ENCODE results near the gene MAGOHB. TPM values are rescaled to one million over a fixed set of nuclear protein-coding genes. Genes with fewer than 3 reads are reported as not detected.
"Not testable (repeated sequence)": the region's sequence is repeated elsewhere in the genome, so short reads cannot be mapped to it uniquely, and the experiment has no call there.

Gene MAGOHB
- total RNA-seq, 3 donors from 2014 or later, result 10.9 to 34.1 (median 17.4) TPM

GRCh38 chr12:10582704-10583103 is 30.7 kb downstream of the MAGOHB start:
- Histone ChIP-seq H3K4me1 (no peaks in the 10 kb centered on the region), H3K9me3 (no peaks in the 10 kb centered on the region), H3K27me3 (no peaks in the 10 kb centered on the region), H3K4me3 (no peak overlapping the region), H3K36me3 (no peaks in the 10 kb centered on the region), H3K27ac (no peak overlapping the region)
- TF ChIP-seq CTCF (IDR thresholded peaks at IDR 0.05) (no peak), POLR2A (IDR thresholded peaks at IDR 0.05) (no peak), POLR2AphosphoS5 (IDR thresholded peaks at IDR 0.05) (no peak)
- intact Hi-C loops (cut with DNase I; ENCODE audit: low total_unique reads), result no loop called here
- DNase-seq (ENCODE audit: low spot score in 2 of 2), result no peak

- intact Hi-C loops (cut with DNase I; ENCODE audit: low total_unique reads); H3K27me3 ChIP-seq; H3K4me3 ChIP-seq; H3K27ac ChIP-seq; H3K36me3 ChIP-seq; DNase-seq (ENCODE audit: low spot score in 2 of 2); H3K9me3 ChIP-seq; H3K4me1 ChIP-seq: not testable (repeated sequence)
Measured at GRCh38 chr12:10582133-10582532, 31.3 kb downstream of the MAGOHB start.

GRCh38 chr12:10574307-10574706 is 39.1 kb downstream of the MAGOHB start:
- TF ChIP-seq POLR2A (IDR thresholded peaks at IDR 0.05) (no peak), CTCF (IDR thresholded peaks at IDR 0.05) (no peak), POLR2AphosphoS5 (IDR thresholded peaks at IDR 0.05) (no peak)

DNA sequence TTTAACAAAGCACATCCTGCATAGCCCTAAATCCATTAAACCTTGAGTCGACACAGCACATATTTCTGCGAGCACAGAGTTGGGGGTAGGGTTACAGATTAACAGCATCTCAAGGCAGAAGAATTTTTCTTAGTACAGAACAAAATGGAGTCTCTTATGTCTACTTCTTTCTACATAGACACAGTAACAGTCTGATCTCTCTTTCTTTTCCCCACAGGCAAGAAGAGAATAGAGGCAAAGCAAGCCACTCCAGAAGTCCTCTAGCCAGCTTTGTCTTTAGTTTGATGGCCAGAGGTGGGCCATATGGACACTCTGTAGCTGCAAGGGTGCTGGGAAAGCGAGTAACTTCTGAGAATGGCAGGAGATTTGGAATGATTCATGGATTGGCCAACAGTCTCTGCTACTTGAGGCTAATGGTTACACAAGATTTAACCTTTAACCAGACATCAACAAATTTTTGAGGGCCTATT is 41.4 kb downstream of the MAGOHB start:
- H3K9me3 ChIP-seq; H3K36me3 ChIP-seq; H3K27me3 ChIP-seq; H3K27ac ChIP-seq; H3K4me1 ChIP-seq; DNase-seq (ENCODE audit: low spot score in 2 of 2); H3K4me3 ChIP-seq; intact Hi-C loops (cut with DNase I; ENCODE audit: low total_unique reads): not testable (repeated sequence)

More at GRCh38 chr12:10574307-10574706, 39.1 kb downstream of the MAGOHB start:
- Histone ChIP-seq H3K27me3 (peaks cover 0 to 4% of the 10 kb centered on the region in 2 donors), H3K4me3 (no peak overlapping the region), H3K36me3 (no peaks in the 10 kb centered on the region), H3K4me1 (no peaks in the 10 kb centered on the region), H3K27ac (no peak overlapping the region), H3K9me3 (no peaks in the 10 kb centered on the region)
- no peak for DNase-seq (ENCODE audit: low spot score in 2 of 2)
- intact Hi-C loops (cut with DNase I; ENCODE audit: low total_unique reads), result no loop called here

DNA sequence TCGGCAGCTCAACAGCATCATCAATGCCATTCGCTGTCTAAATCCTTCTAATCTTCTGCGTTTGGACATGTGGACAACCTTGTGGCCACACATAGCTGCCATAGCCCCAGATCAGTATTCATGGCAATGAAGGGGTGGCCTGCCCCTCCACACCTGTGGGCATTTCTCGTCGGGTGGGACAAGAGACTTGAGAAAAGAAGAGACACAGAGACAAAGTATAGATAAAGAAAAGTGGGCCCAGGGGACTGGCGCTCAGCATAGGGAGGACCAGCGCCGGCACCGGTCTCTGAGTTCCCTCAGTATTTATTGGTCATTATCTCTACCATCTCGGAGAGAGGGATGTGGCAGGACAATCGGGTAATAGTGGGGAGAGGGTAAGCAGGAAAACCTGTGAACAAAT is 42.3 kb downstream of the MAGOHB start:
- no peak overlapping the region for H3K27ac ChIP-seq
- H3K4me3 ChIP-seq, result no peak overlapping the region
- TF ChIP-seq POLR2AphosphoS5 (IDR thresholded peaks at IDR 0.05) (no peak), POLR2A (IDR thresholded peaks at IDR 0.05) (no peak)
- H3K27me3 ChIP-seq, result peaks cover 0 to 4% of the 10 kb centered on the region in 2 donors
- DNase-seq (ENCODE audit: low spot score in 2 of 2), result no peak
- intact Hi-C loops (cut with DNase I; ENCODE audit: low total_unique reads), result no loop called here
- no peaks in the 10 kb centered on the region for H3K4me1 ChIP-seq
- H3K36me3 ChIP-seq, result no peaks in the 10 kb centered on the region
- no peaks in the 10 kb centered on the region for H3K9me3 ChIP-seq

GRCh38 chr12:10567813-10568212 is 45.6 kb downstream of the MAGOHB start:
- TF ChIP-seq POLR2A (IDR thresholded peaks at IDR 0.05) (no peak), CTCF (IDR thresholded peaks at IDR 0.05) (no peak), POLR2AphosphoS5 (IDR thresholded peaks at IDR 0.05) (no peak)
- Histone ChIP-seq H3K9me3 (no peaks in the 10 kb centered on the region), H3K27ac (no peak overlapping the region), H3K27me3 (peaks cover 0 to 4% of the 10 kb centered on the region in 2 donors), H3K4me1 (no peaks in the 10 kb centered on the region), H3K36me3 (no peaks in the 10 kb centered on the region), H3K4me3 (no peak overlapping the region)
- no peak for DNase-seq (ENCODE audit: low spot score in 2 of 2)
- intact Hi-C loops (cut with DNase I; ENCODE audit: low total_unique reads), result no loop called here

GRCh38 chr12:10563966-10564365 is 49.4 kb downstream of the MAGOHB start:
- TF ChIP-seq CTCF (IDR thresholded peaks at IDR 0.05), result no peak
- no peak for TF ChIP-seq POLR2AphosphoS5 (IDR thresholded peaks at IDR 0.05)
- no peak for TF ChIP-seq POLR2A (IDR thresholded peaks at IDR 0.05)
- no peaks in the 10 kb centered on the region for H3K4me1 ChIP-seq
- H3K9me3 ChIP-seq, result no peaks in the 10 kb centered on the region
- no peak overlapping the region for H3K4me3 ChIP-seq
- no peaks in the 10 kb centered on the region for H3K27me3 ChIP-seq
- DNase-seq (ENCODE audit: low spot score in 2 of 2), result no peak
- no peaks in the 10 kb centered on the region for H3K36me3 ChIP-seq
- intact Hi-C loops (cut with DNase I; ENCODE audit: low total_unique reads), result no loop called here
- H3K27ac ChIP-seq, result no peak overlapping the region
